HG03378 (cell line): ENCODE data around the gene ATP8B1.
"Not testable (repeated sequence)": the region's sequence is repeated elsewhere in the genome, so short reads cannot be mapped to it uniquely, and the experiment has no call there.

ENCODE experiments used
- ATAC-seq: cut with Tn5 transposase; IDR thresholded peaks from one replicate; pipeline ENCODE4 v1.9.1; 2021; ENCODE audit warnings: mild to moderate bottlenecking, moderate library complexity; ENCODE audit not compliant: unreplicated experiment

Gene ATP8B1

GRCh38 chr18:57733861-57734260 is 69.3 kb downstream of the ATP8B1 start:
- ATAC-seq = no peak

GRCh38 chr18:57730146-57730545 is 73.0 kb downstream of the ATP8B1 start:
- ATAC-seq = no peak

- no peak for ATAC-seq
Measured at GRCh38 chr18:57728941-57729511, 74.1 kb downstream of the ATP8B1 start.

- ATAC-seq = no peak
Measured at GRCh38 chr18:57727952-57728807, 74.9 kb downstream of the ATP8B1 start.

- not testable (repeated sequence) for ATAC-seq
Measured at GRCh38 chr18:57719211-57719935, 83.7 kb downstream of the ATP8B1 start.

- no peak for ATAC-seq
Measured at GRCh38 chr18:57716549-57716948, 86.6 kb downstream of the ATP8B1 start.

GRCh38 chr18:57715671-57716070 is 87.4 kb downstream of the ATP8B1 start:
- ATAC-seq = no peak

GRCh38 chr18:57715073-57715472 is 88.0 kb downstream of the ATP8B1 start:
- no peak for ATAC-seq

- no peak for ATAC-seq
Measured at GRCh38 chr18:57710226-57710625, 92.9 kb downstream of the ATP8B1 start.

- no peak for ATAC-seq
Measured at GRCh38 chr18:57709335-57709734, 93.8 kb downstream of the ATP8B1 start.

GRCh38 chr18:57708288-57708687 is 94.8 kb downstream of the ATP8B1 start:
- no peak for ATAC-seq

GRCh38 chr18:57705832-57706595 is 97.1 kb downstream of the ATP8B1 start:
- no peak for ATAC-seq

GRCh38 chr18:57705011-57705410 is 98.1 kb downstream of the ATP8B1 start:
- no peak for ATAC-seq

- ATAC-seq = no peak
Measured at GRCh38 chr18:57698571-57699276, 104.4 kb downstream of the ATP8B1 start.

GRCh38 chr18:57697426-57697825 is 105.7 kb downstream of the ATP8B1 start:
- ATAC-seq = no peak

GRCh38 chr18:57696271-57696670 is 106.8 kb downstream of the ATP8B1 start:
- no peak for ATAC-seq

- no peak for ATAC-seq
Measured at GRCh38 chr18:57691363-57691762, 111.8 kb downstream of the ATP8B1 start.

- no peak for ATAC-seq
Measured at GRCh38 chr18:57687970-57688369, 115.1 kb downstream of the ATP8B1 start.

GRCh38 chr18:57683470-57683869 is 119.6 kb downstream of the ATP8B1 start:
- no peak for ATAC-seq
